PFSK-1 (cell line): ENCODE measurements around the gene TASOR2.

Experiments used
- FOXP2 ChIP-seq: optimal IDR thresholded peaks from 2 replicates; pipeline ENCODE3; 2011; ENCODE audit warnings: borderline replicate concordance, control low read depth, inconsistent platforms; ENCODE audit not compliant: insufficient read depth; ENCODE audit errors: extremely low read length, extremely low read depth
- POLR2AphosphoS5 ChIP-seq: IDR thresholded peaks from 2 replicates; pipeline ENCODE4 v1.6.1; 2012; ENCODE audit warnings: low read depth, mild to moderate bottlenecking, control low read depth, low read length, moderate library complexity
- REST ChIP-seq, 2 experiments: IDR thresholded peaks; 2 replicates each; pipeline versions ENCODE4 v1.6.1 to v1.8.0; 2011 to 2012; ENCODE audit warnings: low read depth in 2 of 2, low read length in 2 of 2, control low read depth in 1 of 2, inconsistent platforms in 1 of 2, mild to moderate bottlenecking in 1 of 2, moderate library complexity in 1 of 2; ENCODE audit not compliant: insufficient read depth in 1 of 2
- SIN3A ChIP-seq: IDR thresholded peaks from 2 replicates; pipeline ENCODE4 v1.6.1; 2012; ENCODE audit warnings: mild to moderate bottlenecking, low read length, moderate library complexity, borderline replicate concordance; ENCODE audit not compliant: insufficient read depth
- TAF1 ChIP-seq: IDR thresholded peaks from 2 replicates; pipeline ENCODE4 v1.6.1; 2012; ENCODE audit warnings: low read length, control low read depth, borderline replicate concordance; ENCODE audit not compliant: insufficient read depth

The TASOR2 gene

GRCh38 chr10:5679606-5680005, 5.0 kb upstream of the TASOR2 start:
- TF ChIP-seq REST (IDR thresholded peaks at IDR 0.05; ENCODE audit: insufficient read depth in 1 of 2, low read depth in 2 of 2, low read length in 2 of 2) (no peak), POLR2AphosphoS5 (no peak), TAF1 (no peak)

GRCh38 chr10:5681930-5682329, 2.7 kb upstream of the TASOR2 start:
- TF ChIP-seq TAF1 (no peak), FOXP2 (no peak), SIN3A (no peak), POLR2AphosphoS5 (no peak), REST (IDR thresholded peaks at IDR 0.05; ENCODE audit: insufficient read depth in 1 of 2, low read depth in 2 of 2, low read length in 2 of 2) (no peak)

GRCh38 chr10:5683065-5683464, 1.6 kb upstream of the TASOR2 start:
- no peak for TF ChIP-seq POLR2AphosphoS5
- no peak for TF ChIP-seq SIN3A
- no peak for TF ChIP-seq TAF1
- no peak for TF ChIP-seq REST (IDR thresholded peaks at IDR 0.05; ENCODE audit: insufficient read depth in 1 of 2, low read depth in 2 of 2, low read length in 2 of 2)
- no peak for TF ChIP-seq FOXP2

- TF ChIP-seq SIN3A (peak; percentile 70; the same call in 1 of the 2 replicates), TAF1 (no peak)
Measured at GRCh38 chr10:5684971-5685763, 529 bp downstream of the TASOR2 start.

- no peak for TF ChIP-seq FOXP2
- no peak for TF ChIP-seq SIN3A
- TF ChIP-seq TAF1 = no peak
- no peak for TF ChIP-seq REST (IDR thresholded peaks at IDR 0.05; ENCODE audit: insufficient read depth in 1 of 2, low read depth in 2 of 2, low read length in 2 of 2)
- TF ChIP-seq POLR2AphosphoS5 = no peak
Measured at GRCh38 chr10:5685764-5686240, 1.2 kb downstream of the TASOR2 start.
